IMR-90 (cell line): ENCODE results near the gene SIK2. TPM values are rescaled to one million over a fixed set of nuclear protein-coding genes. Genes with fewer than 3 reads are reported as not detected.

ENCODE experiments used
- ATAC-seq: fragments of 200-7000 bp; cut with Tn5 transposase; 2 replicates; pipeline ENCODE4 v1.9.1; 2020; ENCODE audit warnings: low read depth, mild to moderate bottlenecking, moderate library complexity
- BruUV-seq: library from RNA; stranded (reverse); fragments of 400-500 nt; replicated peaks from 2 replicates; lab custom pipeline; 2021; lab: Mats Ljungman, UMichigan
- CTCF ChIA-PET: fragments of 300-600 bp; formaldehyde crosslinking; extraction: SDS; loops from one replicate; lab custom pipeline; 2021; ENCODE audit warnings: antibody characterized with exemption; lab: Yijun Ruan, JAX
- POLR2A ChIA-PET: fragments of 300-600 bp; sonication (Branson Sonifier 250); formaldehyde crosslinking; loops from one replicate; lab custom pipeline; 2022; ENCODE audit warnings: antibody characterized with exemption; ENCODE audit not compliant: unreplicated experiment; lab: Charles Lee
- DNase-seq: peaks from one replicate; pipeline ENCODE4 v3.0.0; 2013
- H2AFZ ChIP-seq: replicated peaks from 2 replicates; pipeline ENCODE3; 2013; ENCODE audit warnings: low read length, mild to moderate bottlenecking; ENCODE audit not compliant: poor library complexity
- H2AK5ac ChIP-seq: 2 replicates; pipeline ENCODE4 v1.6.1; 2013; ENCODE audit warnings: low read depth, low read length, inconsistent platforms
- H2AK9ac ChIP-seq: replicated peaks from 2 replicates; pipeline ENCODE3; 2013; ENCODE audit warnings: mild to moderate bottlenecking, low read depth, low read length, moderate library complexity; ENCODE audit not compliant: poor library complexity
- H2BK120ac ChIP-seq: 2 replicates; pipeline ENCODE4 v1.6.1; 2013; ENCODE audit warnings: low read depth, low read length, inconsistent platforms
- H2BK15ac ChIP-seq: 3 replicates; pipeline ENCODE4 v1.6.1; 2013; ENCODE audit warnings: low read depth, low read length, inconsistent platforms
- H2BK20ac ChIP-seq: 2 replicates; pipeline ENCODE4 v1.6.1; 2013; ENCODE audit warnings: low read depth, mild to moderate bottlenecking, inconsistent platforms, low read length, moderate library complexity
- H2BK5ac ChIP-seq: 2 replicates; pipeline ENCODE4 v1.6.1; 2013; ENCODE audit warnings: mild to moderate bottlenecking, low read depth, low read length, inconsistent platforms; ENCODE audit not compliant: poor library complexity, severe bottlenecking
- H3K14ac ChIP-seq: replicated peaks from 2 replicates; pipeline ENCODE4 v1.6.1; 2013; ENCODE audit warnings: low read depth, low read length, inconsistent platforms
- H3K18ac ChIP-seq: 2 replicates; pipeline ENCODE4 v1.6.1; 2013; ENCODE audit warnings: low read depth, low read length, control low read depth
- H3K23ac ChIP-seq: 2 replicates; pipeline ENCODE4 v1.6.1; 2013; ENCODE audit warnings: low read depth, low read length, inconsistent platforms
- H3K27ac ChIP-seq: 2 replicates; pipeline ENCODE4 v1.5.1; 2013; ENCODE audit warnings: mild to moderate bottlenecking, control low read depth, low read length; ENCODE audit not compliant: insufficient read depth
- H3K27me3 ChIP-seq: 2 replicates; pipeline ENCODE4 v1.6.1; 2013; ENCODE audit warnings: low read length; ENCODE audit not compliant: control insufficient read depth, insufficient read depth
- H3K36me3 ChIP-seq: 2 replicates; pipeline ENCODE4 v1.6.1; 2013; ENCODE audit warnings: low read length, mixed read lengths; ENCODE audit not compliant: control insufficient read depth, insufficient read depth
- H3K4ac ChIP-seq: 2 replicates; pipeline ENCODE4 v1.6.1; 2013; ENCODE audit warnings: low read depth, low read length, inconsistent platforms
- H3K4me1 ChIP-seq: 2 replicates; pipeline ENCODE4 v1.6.1; 2013; ENCODE audit warnings: low read length, mixed read lengths; ENCODE audit not compliant: control insufficient read depth, insufficient read depth
- H3K4me2 ChIP-seq: 2 replicates; pipeline ENCODE4 v1.6.1; 2013; ENCODE audit warnings: low read depth, mild to moderate bottlenecking, control low read depth, low read length, moderate library complexity
- H3K4me3 ChIP-seq: 2 replicates; pipeline ENCODE4 v1.5.1; 2013; ENCODE audit warnings: low read depth, mild to moderate bottlenecking, control low read depth, low read length, moderate library complexity; ENCODE audit not compliant: insufficient read depth
- H3K56ac ChIP-seq: 2 replicates; pipeline ENCODE4 v1.6.1; 2013; ENCODE audit warnings: low read length, inconsistent platforms; ENCODE audit not compliant: insufficient read depth; ENCODE audit errors: extremely low read depth
- H3K79me1 ChIP-seq, 2 experiments: 2 replicates each; pipeline ENCODE4 v1.6.1; 2013; ENCODE audit warnings: low read length in 2 of 2, inconsistent platforms in 1 of 2, low read depth in 1 of 2
- H3K9ac ChIP-seq: 2 replicates; pipeline ENCODE4 v1.6.1; 2013; ENCODE audit warnings: low read depth, low read length, control low read depth
- H3K9me1 ChIP-seq: 2 replicates; pipeline ENCODE4 v1.6.1; 2013; ENCODE audit warnings: low read length, inconsistent platforms; ENCODE audit not compliant: insufficient read depth
- H3K9me3 ChIP-seq: 2 replicates; pipeline ENCODE4 v1.6.1; 2013; ENCODE audit warnings: low read length; ENCODE audit not compliant: control insufficient read depth, insufficient read depth
- H4K20me1 ChIP-seq: 2 replicates; pipeline ENCODE4 v1.6.1; 2013; ENCODE audit warnings: low read length, inconsistent platforms; ENCODE audit not compliant: insufficient read depth
- H4K5ac ChIP-seq: 2 replicates; pipeline ENCODE4 v1.6.1; 2013; ENCODE audit warnings: mild to moderate bottlenecking, low read depth, low read length, control low read depth
- H4K8ac ChIP-seq, 2 experiments: 2 replicates each; pipeline ENCODE4 v1.6.1; 2013; ENCODE audit warnings: low read depth in 2 of 2, low read length in 2 of 2, control low read depth in 1 of 2, inconsistent platforms in 1 of 2
- H4K91ac ChIP-seq: 2 replicates; pipeline ENCODE4 v1.6.1; 2013; ENCODE audit warnings: low read depth, low read length, inconsistent platforms; ENCODE audit not compliant: insufficient read depth
- BHLHE40 ChIP-seq: fragments of 150-350 bp; IDR thresholded peaks from 2 replicates; pipeline ENCODE4 v1.6.1; 2016; ENCODE audit warnings: mild to moderate bottlenecking, low read depth, low read length
- CEBPB ChIP-seq: IDR thresholded peaks from 2 replicates; pipeline ENCODE4 v1.6.1; 2012; ENCODE audit warnings: low read depth, low read length, improper control_type of control experiment
- CHD1 ChIP-seq: IDR thresholded peaks from 2 replicates; pipeline ENCODE4 v1.6.1; 2012; ENCODE audit warnings: low read depth, low read length, improper control_type of control experiment
- FOS ChIP-seq: fragments of 150-350 bp; IDR thresholded peaks from 2 replicates; pipeline ENCODE4 v1.6.1; 2016; ENCODE audit warnings: low read depth, low read length
- MXI1 ChIP-seq: IDR thresholded peaks from 2 replicates; pipeline ENCODE4 v1.6.1; 2012; ENCODE audit warnings: low read depth, mild to moderate bottlenecking, low read length, moderate library complexity, borderline replicate concordance
- NFE2L2 ChIP-seq: fragments of 150-350 bp; IDR thresholded peaks from 2 replicates; pipeline ENCODE4 v1.6.1; 2016; ENCODE audit warnings: low read depth, mild to moderate bottlenecking, low read length
- RAD21 ChIP-seq: IDR thresholded peaks from 2 replicates; pipeline ENCODE4 v1.6.1; 2012; ENCODE audit warnings: low read length, improper control_type of control experiment
- RCOR1 ChIP-seq: IDR thresholded peaks from 2 replicates; pipeline ENCODE4 v1.6.1; 2012; ENCODE audit warnings: mild to moderate bottlenecking, low read length, improper control_type of control experiment; ENCODE audit not compliant: insufficient replicate concordance
- RFX5 ChIP-seq: IDR thresholded peaks from 2 replicates; pipeline ENCODE4 v1.8.0; 2012; ENCODE audit warnings: low read depth, mild to moderate bottlenecking, low read length, moderate library complexity
- WGBS, 2 experiments: methylation state at CpG; one replicate each; pipeline versions ENCODE4 v1.1.5 to v1.1.7; 2013; ENCODE audit warnings: missing lambda C conversion rate in 2 of 2; ENCODE audit not compliant: insufficient read length in 1 of 2; ENCODE audit errors: extremely low coverage in 2 of 2; 5-methylcytosine and 5-hydroxymethylcytosine counted together
- dilution Hi-C: fragments of 300-500 bp; cut with HindIII; formaldehyde crosslinking; loops from one replicate; pipeline ENCODE4 v1.14.3; 2018; ENCODE audit warnings: low sequenced_read_pairs; ENCODE audit not compliant: unreplicated experiment
- in situ Hi-C: fragments of 300-500 bp; cut with MboI; formaldehyde crosslinking; loops from 3 replicates; pipeline ENCODE4 v1.14.3; 2019; ENCODE audit warnings: low sequenced_read_pairs, inconsistent platforms, mixed read lengths
- intact Hi-C: fragments of 100-400 bp; cut with micrococcal nuclease; formaldehyde crosslinking; loops from 2 replicates; pipeline ENCODE4 v1.10.0; 2022
- polyA plus RNA-seq, 3 experiments: library from polyadenylated mRNA; depleted of rRNA; stranded (reverse); fragments of >200 nt; gene quantifications; 2 replicates each; pipeline ENCODE4 v1.2.3, GENCODE V29; 2012; ENCODE audit warnings: low replicate concordance in 1 of 3
- total RNA-seq: library from RNA; depleted of rRNA; stranded (reverse); fragments of >200 nt; gene quantifications from 2 replicates; pipeline ENCODE4 v1.2.3, GENCODE V29; 2012
- TF ChIP-seq, protein P1 (sequence below): conservative IDR thresholded peaks from 2 replicates; pipeline ENCODE4 v1.5.1; 2012; ENCODE audit warnings: mild to moderate bottlenecking, low read depth, low read length, improper control_type of control experiment
- TF ChIP-seq, protein P2 (sequence below): fragments of 150-350 bp; IDR thresholded peaks from 2 replicates; pipeline ENCODE4 v1.6.1; 2016; ENCODE audit warnings: low read depth, mild to moderate bottlenecking, low read length, moderate library complexity, borderline replicate concordance
- TF ChIP-seq, protein P3 (sequence below): fragments of 150-350 bp; IDR thresholded peaks from 2 replicates; pipeline ENCODE4 v1.6.1; 2017; ENCODE audit warnings: mild to moderate bottlenecking, antibody characterized with exemption, low read length, low read depth

Gene SIK2
- total and polyA plus RNA-seq, 2 of the 4 experiments (the other 2 are of a cell fraction): 7.9 to 10.4 TPM

DNA sequence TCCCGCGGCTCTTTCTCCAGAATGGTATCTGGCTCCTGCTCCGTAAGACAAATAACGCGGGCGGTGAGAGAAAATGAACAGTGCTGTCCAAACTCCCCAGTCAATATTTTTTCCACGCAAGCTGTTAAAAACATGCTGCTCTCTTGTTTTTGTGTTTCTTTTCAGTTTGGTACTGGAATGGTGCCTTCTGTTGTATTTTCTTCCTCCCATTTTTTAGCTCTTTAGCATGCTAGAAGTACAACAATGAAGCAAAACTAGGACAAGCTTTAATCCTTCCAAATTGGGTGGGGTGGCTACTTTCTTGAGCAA lies 164.5 kb downstream of the SIK2 start:
- Histone ChIP-seq H2AK5ac (no peak overlapping the region), H3K4ac (peak overlapping the region; percentile 90), H3K9me3 (no peaks in the 10 kb centered on the region), H4K8ac (peak overlapping the region; percentile 18 to 94; a peak in 3 of 4 replicates), H3K27ac (peak overlapping the region; percentile 88), H3K56ac (peak overlapping the region; percentile 89), H3K23ac (peak overlapping the region; percentile 89), H3K27me3 (no peaks in the 10 kb centered on the region), H2AK9ac (peak overlapping the region; percentile 66), H3K4me2 (peak overlapping the region; percentile 85), H3K79me1 (peaks cover 15 to 40% of the 10 kb centered on the region in 2 experiments), H2BK20ac (peak overlapping the region; percentile 56; the same call in 1 of the 2 replicates), H3K4me1 (peaks cover 8% of the 10 kb centered on the region; the same call in 1 of the 2 replicates), H3K9me1 (peaks cover 3% of the 10 kb centered on the region; the same call in 1 of the 2 replicates), H2BK120ac (peak overlapping the region; percentile 45), H3K9ac (peak overlapping the region; percentile 89), H3K14ac (peak overlapping the region; percentile 92), H2BK5ac (peak overlapping the region; percentile 79), H3K4me3 (peak overlapping the region; percentile 83), H2AFZ (peak overlapping the region; percentile 95), H2BK15ac (peak overlapping the region; percentile 55; the same call in 2 of the 3 replicates), H3K18ac (peak overlapping the region; percentile 49), H3K36me3 (peaks cover 16% of the 10 kb centered on the region), H4K20me1 (peaks cover 4% of the 10 kb centered on the region), H4K5ac (peak overlapping the region; percentile 60), H4K91ac (peak overlapping the region; percentile 90)
- DNase-seq: no peak
- in situ Hi-C loops (no loop called here), dilution Hi-C loops (no loop called here), intact Hi-C loops (loop anchor here (2.0 kb wide), 1 partner anchor 164 kb away; the partner anchor contains the start of gene SIK2)
- CTCF ChIA-PET: interaction anchor here (0.6 to 2.5 kb wide), 4 partner anchors 125 to 187 kb away, joined by 3 to 15 read pairs (median 4); no protein-coding TSS in a partner anchor
- POLR2A ChIA-PET: interaction anchor here (0.8 kb wide), 1 partner anchor 33 kb away, joined by 3 read pairs; no protein-coding TSS in a partner anchor
- TF ChIP-seq MXI1 (no peak), RFX5 (no peak), RCOR1 (no peak), FOS (no peak), CEBPB (no peak), BHLHE40 (no peak), RAD21 (no peak), NFE2L2 (no peak), CHD1 (no peak)
- TF ChIP-seq, protein P1, sequence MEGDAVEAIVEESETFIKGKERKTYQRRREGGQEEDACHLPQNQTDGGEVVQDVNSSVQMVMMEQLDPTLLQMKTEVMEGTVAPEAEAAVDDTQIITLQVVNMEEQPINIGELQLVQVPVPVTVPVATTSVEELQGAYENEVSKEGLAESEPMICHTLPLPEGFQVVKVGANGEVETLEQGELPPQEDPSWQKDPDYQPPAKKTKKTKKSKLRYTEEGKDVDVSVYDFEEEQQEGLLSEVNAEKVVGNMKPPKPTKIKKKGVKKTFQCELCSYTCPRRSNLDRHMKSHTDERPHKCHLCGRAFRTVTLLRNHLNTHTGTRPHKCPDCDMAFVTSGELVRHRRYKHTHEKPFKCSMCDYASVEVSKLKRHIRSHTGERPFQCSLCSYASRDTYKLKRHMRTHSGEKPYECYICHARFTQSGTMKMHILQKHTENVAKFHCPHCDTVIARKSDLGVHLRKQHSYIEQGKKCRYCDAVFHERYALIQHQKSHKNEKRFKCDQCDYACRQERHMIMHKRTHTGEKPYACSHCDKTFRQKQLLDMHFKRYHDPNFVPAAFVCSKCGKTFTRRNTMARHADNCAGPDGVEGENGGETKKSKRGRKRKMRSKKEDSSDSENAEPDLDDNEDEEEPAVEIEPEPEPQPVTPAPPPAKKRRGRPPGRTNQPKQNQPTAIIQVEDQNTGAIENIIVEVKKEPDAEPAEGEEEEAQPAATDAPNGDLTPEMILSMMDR: no peak
- TF ChIP-seq, protein P2, sequence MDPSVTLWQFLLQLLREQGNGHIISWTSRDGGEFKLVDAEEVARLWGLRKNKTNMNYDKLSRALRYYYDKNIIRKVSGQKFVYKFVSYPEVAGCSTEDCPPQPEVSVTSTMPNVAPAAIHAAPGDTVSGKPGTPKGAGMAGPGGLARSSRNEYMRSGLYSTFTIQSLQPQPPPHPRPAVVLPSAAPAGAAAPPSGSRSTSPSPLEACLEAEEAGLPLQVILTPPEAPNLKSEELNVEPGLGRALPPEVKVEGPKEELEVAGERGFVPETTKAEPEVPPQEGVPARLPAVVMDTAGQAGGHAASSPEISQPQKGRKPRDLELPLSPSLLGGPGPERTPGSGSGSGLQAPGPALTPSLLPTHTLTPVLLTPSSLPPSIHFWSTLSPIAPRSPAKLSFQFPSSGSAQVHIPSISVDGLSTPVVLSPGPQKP: no peak
- TF ChIP-seq, protein P3, sequence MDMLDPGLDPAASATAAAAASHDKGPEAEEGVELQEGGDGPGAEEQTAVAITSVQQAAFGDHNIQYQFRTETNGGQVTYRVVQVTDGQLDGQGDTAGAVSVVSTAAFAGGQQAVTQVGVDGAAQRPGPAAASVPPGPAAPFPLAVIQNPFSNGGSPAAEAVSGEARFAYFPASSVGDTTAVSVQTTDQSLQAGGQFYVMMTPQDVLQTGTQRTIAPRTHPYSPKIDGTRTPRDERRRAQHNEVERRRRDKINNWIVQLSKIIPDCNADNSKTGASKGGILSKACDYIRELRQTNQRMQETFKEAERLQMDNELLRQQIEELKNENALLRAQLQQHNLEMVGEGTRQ: no peak
- ATAC-seq: peak; percentile 48
- BruUV-seq: no TSS peak
- WGBS, 2 experiments: no CpG with 5 or more reads among the region's 7 CpGs
